WTC11 (cell line): ENCODE data around the gene METTL25B. TPM values are rescaled to one million over a fixed set of nuclear protein-coding genes. Genes with fewer than 3 reads are reported as not detected.
A peak's percentile ranks its signal among the peaks of the same experiment; 100 is the strongest.

Experiments used
- ATAC-seq: fragments of 200-7000 bp; cut with Tn5 transposase; 2 replicates; pipeline ENCODE4 v1.10.0; 2021; ENCODE audit warnings: mild to moderate bottlenecking, moderate library complexity
- CTCF ChIA-PET: fragments of 300-600 bp; sonication (Branson Sonifier 250); formaldehyde crosslinking; loops from one replicate; lab custom pipeline; 2021; ENCODE audit warnings: antibody characterized with exemption; lab: Charles Lee
- POLR2A ChIA-PET: fragments of 350-600 bp; sonication (Branson Sonifier 250); formaldehyde crosslinking; loops from one replicate; lab custom pipeline; 2021; ENCODE audit warnings: antibody characterized with exemption; lab: Charles Lee
- DNase-seq: peaks from one replicate; pipeline ENCODE4 v3.0.0; 2021; ENCODE audit warnings: low spot score
- H3K27ac Mint-ChIP-seq: 2 replicates; pipeline ENCODE4 v1.8.0; 2021; ENCODE audit warnings: mixed read lengths
- H3K27me3 Mint-ChIP-seq: 2 replicates; pipeline ENCODE4 v1.8.0; 2021; ENCODE audit warnings: low read depth, mild to moderate bottlenecking, moderate library complexity, mixed read lengths
- H3K36me3 Mint-ChIP-seq: 2 replicates; pipeline ENCODE4 v1.8.0; 2021; ENCODE audit warnings: mixed read lengths
- H3K4me1 Mint-ChIP-seq: 2 replicates; pipeline ENCODE4 v1.8.0; 2022; ENCODE audit warnings: mixed read lengths
- H3K4me3 Mint-ChIP-seq: 2 replicates; pipeline ENCODE4 v1.8.0; 2021; ENCODE audit warnings: mild to moderate bottlenecking, moderate library complexity, mixed read lengths
- H3K9me3 Mint-ChIP-seq: 2 replicates; pipeline ENCODE4 v1.8.0; 2021; ENCODE audit warnings: mixed read lengths
- ATF1 ChIP-seq: sonication (generic); formaldehyde crosslinking; IDR thresholded peaks from 2 replicates; pipeline ENCODE4 v1.8.1; 2023; ENCODE audit warnings: mild to moderate bottlenecking, moderate library complexity, missing genetic modification reagents
- ATF2 ChIP-seq: sonication (generic); formaldehyde crosslinking; IDR thresholded peaks from 2 replicates; pipeline ENCODE4 v1.8.1; 2022; ENCODE audit warnings: low read depth, missing genetic modification reagents, borderline replicate concordance
- CDX4 ChIP-seq: fragments of 250-450 bp; sonication (Bioruptor Pico); IDR thresholded peaks from 2 replicates; pipeline ENCODE4 v1.9.0; 2021; ENCODE audit warnings: moderate library complexity, mild to moderate bottlenecking, inconsistent platforms, borderline replicate concordance
- E2F4 ChIP-seq: sonication (generic); formaldehyde crosslinking; IDR thresholded peaks from 2 replicates; pipeline ENCODE4 v1.8.1; 2022; ENCODE audit warnings: low read depth, mild to moderate bottlenecking, moderate library complexity, missing genetic modification reagents, borderline replicate concordance
- FOXK1 ChIP-seq: sonication (generic); formaldehyde crosslinking; IDR thresholded peaks from 2 replicates; pipeline ENCODE4 v1.8.0; 2022; ENCODE audit warnings: mild to moderate bottlenecking, moderate library complexity, missing genetic modification reagents
- HMGXB4 ChIP-seq: sonication (generic); formaldehyde crosslinking; IDR thresholded peaks from 2 replicates; pipeline ENCODE4 v1.8.1; 2023; ENCODE audit warnings: mild to moderate bottlenecking, moderate library complexity, missing genetic modification reagents
- JAZF1 ChIP-seq: fragments of 250-450 bp; sonication (Bioruptor Pico); IDR thresholded peaks from 2 replicates; pipeline ENCODE4 v1.9.0; 2021; ENCODE audit warnings: moderate library complexity, mild to moderate bottlenecking, inconsistent platforms
- KAT7 ChIP-seq: sonication (generic); formaldehyde crosslinking; IDR thresholded peaks from 2 replicates; pipeline ENCODE4 v1.8.1; 2023; ENCODE audit warnings: missing genetic modification reagents, mild to moderate bottlenecking, borderline replicate concordance
- MLX ChIP-seq: sonication (generic); formaldehyde crosslinking; IDR thresholded peaks from 2 replicates; pipeline ENCODE4 v1.8.1; 2023; ENCODE audit warnings: mild to moderate bottlenecking, missing genetic modification reagents, moderate library complexity
- NFYB ChIP-seq: sonication (generic); formaldehyde crosslinking; conservative IDR thresholded peaks from 2 replicates; pipeline ENCODE4 v1.8.0; 2022; ENCODE audit warnings: low read depth, missing genetic modification reagents
- OVOL2 ChIP-seq: fragments of 250-450 bp; sonication (Bioruptor Pico); IDR thresholded peaks from 2 replicates; pipeline ENCODE4 v1.9.0; 2021; ENCODE audit warnings: mild to moderate bottlenecking, borderline replicate concordance
- SOX15 ChIP-seq: fragments of 250-450 bp; sonication (Bioruptor Pico); IDR thresholded peaks from 2 replicates; pipeline ENCODE4 v1.9.0; 2021; ENCODE audit warnings: mild to moderate bottlenecking
- TP53 ChIP-seq: sonication (generic); formaldehyde crosslinking; IDR thresholded peaks from 2 replicates; pipeline ENCODE4 v1.8.1; 2023; ENCODE audit warnings: mild to moderate bottlenecking, missing genetic modification reagents
- USF2 ChIP-seq: sonication (generic); formaldehyde crosslinking; IDR thresholded peaks from 2 replicates; pipeline ENCODE4 v1.8.1; 2023; ENCODE audit warnings: mild to moderate bottlenecking, missing genetic modification reagents, moderate library complexity
- ZBTB43 ChIP-seq: sonication (generic); formaldehyde crosslinking; IDR thresholded peaks from 2 replicates; pipeline ENCODE4 v1.8.1; 2023; ENCODE audit warnings: mild to moderate bottlenecking, missing genetic modification reagents
- ZNF281 ChIP-seq: sonication (generic); formaldehyde crosslinking; IDR thresholded peaks from 2 replicates; pipeline ENCODE4 v1.8.0; 2023; ENCODE audit warnings: mild to moderate bottlenecking, missing genetic modification reagents
- total RNA-seq: library from RNA; stranded (reverse); gene quantifications from 3 replicates; pipeline ENCODE4 v1.2.3, GENCODE V29; 2021

METTL25B gene
- total RNA-seq, 1 experiment from 2014 or later = 32.0 TPM

GRCh38 chr1:156712626-156713025 is 15.6 kb upstream of the METTL25B start (continued):
- TF ChIP-seq CDX4 (CRISPR knock-in tag) (no peak), JAZF1 (CRISPR knock-in tag) (no peak)
- TF ChIP-seq, all 79 proteins: peak for 0

GRCh38 chr1:156714830-156715229 is 13.4 kb upstream of the METTL25B start:
- ATAC-seq (no peak), DNase-seq (no peak)
- peaks cover 4% of the 10 kb centered on the region for H3K36me3 Mint-ChIP-seq
- H3K9me3 Mint-ChIP-seq = no peaks in the 10 kb centered on the region
- H3K27me3 Mint-ChIP-seq = no peaks in the 10 kb centered on the region; the same call in 1 of the 2 replicates
- peaks cover 35% of the 10 kb centered on the region for H3K4me1 Mint-ChIP-seq
- POLR2A ChIA-PET = interaction anchor here (0.8 to 1.2 kb wide), 3 partner anchors 9 to 37 kb away, joined by 3 to 4 read pairs (median 3); partner anchors contain the start of genes HDGF, ISG20L2 and METTL25B
- H3K4me3 Mint-ChIP-seq = no peak overlapping the region
- H3K27ac Mint-ChIP-seq = peak overlapping the region; percentile 32; the same call in 1 of the 2 replicates
- TF ChIP-seq USF2 (no peak), HMGXB4 (CRISPR knock-in tag) (no peak), SOX15 (no peak), OVOL2 (CRISPR knock-in tag) (no peak), TP53 (CRISPR knock-in tag) (no peak), MLX (no peak), ZNF281 (no peak), ATF1 (CRISPR knock-in tag) (no peak), FOXK1 (no peak), ATF2 (CRISPR knock-in tag) (no peak), KAT7 (CRISPR knock-in tag) (no peak), E2F4 (CRISPR knock-in tag) (no peak), ZBTB43 (CRISPR knock-in tag) (no peak), NFYB (CRISPR knock-in tag) (no peak)
- CTCF ChIA-PET = interaction anchor here (1.5 to 25.2 kb wide), 3 partner anchors 8 to 27 kb away, joined by 10 to 1553 read pairs (median 360); partner anchors contain the start of genes ISG20L2 and METTL25B
